HEK293 (cell line): Measurements from ENCODE around the gene DDX23.

Experiments
- CTCF ChIA-PET: fragments of 350-600 bp; formaldehyde crosslinking; extraction: SDS; loops from one replicate; lab custom pipeline; 2021; ENCODE audit warnings: antibody characterized with exemption; lab: Yijun Ruan, JAX
- POLR2A ChIA-PET: fragments of 300-600 bp; formaldehyde crosslinking; extraction: SDS; loops from one replicate; lab custom pipeline; 2020; ENCODE audit warnings: antibody characterized with exemption, inconsistent platforms; lab: Yijun Ruan, JAX
- H3K27ac ChIP-seq: fragments of 200-500 bp; sonication (Bioruptor generic); 2 replicates; pipeline ENCODE4 v1.5.1; 2014; ENCODE audit warnings: low read depth, low read length, control low read depth, inconsistent platforms; ENCODE audit errors: extremely low read depth
- H3K36me3 ChIP-seq, 2 experiments: fragments of 200-500 bp in 1 of 2; sonication (Bioruptor generic) in 1 of 2; 1 replicate in 1 of 2; 2 replicates in 1 of 2; pipeline ENCODE4 v1.5.1; 2014 to 2017; ENCODE audit warnings: inconsistent platforms in 2 of 2, low read length in 2 of 2; ENCODE audit not compliant: control insufficient read depth in 2 of 2, insufficient read depth in 1 of 2
- H3K4me1 ChIP-seq: fragments of 200-500 bp; sonication (Bioruptor generic); 2 replicates; pipeline ENCODE4 v1.5.1; 2014; ENCODE audit warnings: mild to moderate bottlenecking, low read length, inconsistent platforms; ENCODE audit not compliant: control insufficient read depth, insufficient read depth
- H3K4me3 ChIP-seq: 2 replicates; pipeline ENCODE4 v1.5.1; 2011; ENCODE audit warnings: low read depth, mild to moderate bottlenecking, control low read depth, low read length, moderate library complexity
- H3K9me3 ChIP-seq: fragments of 200-500 bp; sonication (Bioruptor generic); 2 replicates; pipeline ENCODE4 v1.5.1; 2014; ENCODE audit warnings: low read depth, low read length, inconsistent platforms; ENCODE audit not compliant: control insufficient read depth, insufficient read depth
- GLI4 ChIP-seq: fragments of 450-650 bp; formaldehyde crosslinking; IDR thresholded peaks from 2 replicates; pipeline ENCODE4 v1.5.1; 2016; ENCODE audit warnings: missing biosample characterization, missing genetic modification characterization
- HOXC10 ChIP-seq: sonication (generic); formaldehyde crosslinking; IDR thresholded peaks from 2 replicates; pipeline ENCODE4 v1.8.1; 2023; ENCODE audit warnings: mild to moderate bottlenecking, missing genetic modification reagents
- MZF1 ChIP-seq: fragments of 450-650 bp; formaldehyde crosslinking; IDR thresholded peaks from 2 replicates; pipeline ENCODE4 v1.5.1; 2017; ENCODE audit warnings: missing biosample characterization, missing genetic modification characterization, borderline replicate concordance
- OVOL3 ChIP-seq: fragments of 450-650 bp; formaldehyde crosslinking; IDR thresholded peaks from 2 replicates; pipeline ENCODE4 v1.5.1; 2016; ENCODE audit warnings: missing biosample characterization, missing genetic modification characterization
- RBAK ChIP-seq: fragments of 450-650 bp; formaldehyde crosslinking; IDR thresholded peaks from 2 replicates; pipeline ENCODE4 v1.5.1; 2016; ENCODE audit warnings: missing biosample characterization, missing genetic modification characterization
- SP7 ChIP-seq: fragments of 450-650 bp; formaldehyde crosslinking; IDR thresholded peaks from 2 replicates; pipeline ENCODE4 v1.5.1; 2016; ENCODE audit warnings: missing biosample characterization, missing genetic modification characterization
- ZBTB1 ChIP-seq: fragments of 450-650 bp; formaldehyde crosslinking; IDR thresholded peaks from 2 replicates; pipeline ENCODE4 v1.5.1; 2016; ENCODE audit warnings: missing biosample characterization, missing genetic modification characterization
- ZBTB8A ChIP-seq: fragments of 450-650 bp; formaldehyde crosslinking; IDR thresholded peaks from 2 replicates; pipeline ENCODE4 v1.5.1; 2016; ENCODE audit warnings: missing biosample characterization, missing genetic modification characterization
- ZFP3 ChIP-seq: fragments of 450-650 bp; formaldehyde crosslinking; IDR thresholded peaks from 2 replicates; pipeline ENCODE4 v1.5.1; 2016; ENCODE audit warnings: low read depth, missing biosample characterization, missing genetic modification characterization
- ZFP37 ChIP-seq: fragments of 450-650 bp; formaldehyde crosslinking; IDR thresholded peaks from 2 replicates; pipeline ENCODE4 v1.5.1; 2016; ENCODE audit warnings: missing biosample characterization, missing genetic modification characterization
- ZIC2 ChIP-seq: fragments of 450-650 bp; formaldehyde crosslinking; IDR thresholded peaks from 2 replicates; pipeline ENCODE4 v1.5.1; 2016; ENCODE audit warnings: missing biosample characterization, missing genetic modification characterization
- ZNF146 ChIP-seq: fragments of 450-650 bp; formaldehyde crosslinking; IDR thresholded peaks from 2 replicates; pipeline ENCODE4 v1.5.1; 2016; ENCODE audit warnings: missing biosample characterization, missing genetic modification characterization
- ZNF155 ChIP-seq: fragments of 450-650 bp; formaldehyde crosslinking; IDR thresholded peaks from 2 replicates; pipeline ENCODE4 v1.5.1; 2016; ENCODE audit warnings: missing biosample characterization, missing genetic modification characterization
- ZNF157 ChIP-seq: fragments of 450-650 bp; formaldehyde crosslinking; IDR thresholded peaks from 2 replicates; pipeline ENCODE4 v1.5.1; 2016; ENCODE audit warnings: missing biosample characterization, missing genetic modification characterization
- ZNF174 ChIP-seq: fragments of 450-650 bp; formaldehyde crosslinking; IDR thresholded peaks from 2 replicates; pipeline ENCODE4 v1.5.0; 2017; ENCODE audit warnings: missing biosample characterization, mild to moderate bottlenecking, missing genetic modification characterization
- ZNF202 ChIP-seq: fragments of 450-650 bp; formaldehyde crosslinking; IDR thresholded peaks from 2 replicates; pipeline ENCODE4 v1.5.1; 2016; ENCODE audit warnings: missing biosample characterization, missing genetic modification characterization, borderline replicate concordance
- ZNF223 ChIP-seq: fragments of 450-650 bp; formaldehyde crosslinking; IDR thresholded peaks from 2 replicates; pipeline ENCODE4 v1.5.1; 2016; ENCODE audit warnings: missing biosample characterization, missing genetic modification characterization
- ZNF23 ChIP-seq: fragments of 450-650 bp; formaldehyde crosslinking; IDR thresholded peaks from 2 replicates; pipeline ENCODE4 v1.5.1; 2016; ENCODE audit warnings: missing biosample characterization, missing genetic modification characterization, borderline replicate concordance
- ZNF24 ChIP-seq: fragments of 450-650 bp; formaldehyde crosslinking; IDR thresholded peaks from 2 replicates; pipeline ENCODE4 v1.5.1; 2016; ENCODE audit warnings: missing biosample characterization, missing genetic modification characterization
- ZNF350 ChIP-seq: fragments of 450-650 bp; formaldehyde crosslinking; IDR thresholded peaks from 2 replicates; pipeline ENCODE4 v1.5.0; 2017; ENCODE audit warnings: missing biosample characterization, mild to moderate bottlenecking, missing genetic modification characterization
- ZNF354C ChIP-seq: fragments of 450-650 bp; formaldehyde crosslinking; IDR thresholded peaks from 2 replicates; pipeline ENCODE4 v1.5.1; 2016; ENCODE audit warnings: missing biosample characterization, missing genetic modification characterization, low read depth, borderline replicate concordance
- ZNF391 ChIP-seq: fragments of 450-650 bp; formaldehyde crosslinking; IDR thresholded peaks from 2 replicates; pipeline ENCODE4 v1.5.1; 2016; ENCODE audit warnings: low read depth, missing biosample characterization, missing genetic modification characterization, borderline replicate concordance
- ZNF426 ChIP-seq: fragments of 450-650 bp; formaldehyde crosslinking; IDR thresholded peaks from 2 replicates; pipeline ENCODE4 v1.5.1; 2017; ENCODE audit warnings: missing biosample characterization, missing genetic modification characterization, mild to moderate bottlenecking, inconsistent platforms, moderate library complexity
- ZNF514 ChIP-seq: fragments of 450-650 bp; formaldehyde crosslinking; IDR thresholded peaks from 2 replicates; pipeline ENCODE4 v1.5.1; 2016; ENCODE audit warnings: missing biosample characterization, missing genetic modification characterization
- ZNF585B ChIP-seq: fragments of 450-650 bp; formaldehyde crosslinking; IDR thresholded peaks from 2 replicates; pipeline ENCODE4 v1.5.1; 2016; ENCODE audit warnings: missing biosample characterization, missing genetic modification characterization
- ZNF596 ChIP-seq: fragments of 450-650 bp; IDR thresholded peaks from 2 replicates; pipeline ENCODE4 v1.5.0; 2018; ENCODE audit warnings: missing biosample characterization, mild to moderate bottlenecking, missing genetic modification characterization, moderate library complexity
- ZNF621 ChIP-seq: fragments of 450-650 bp; formaldehyde crosslinking; IDR thresholded peaks from 2 replicates; pipeline ENCODE4 v1.5.1; 2017; ENCODE audit warnings: missing biosample characterization, missing genetic modification characterization
- ZNF629 ChIP-seq: fragments of 450-650 bp; formaldehyde crosslinking; IDR thresholded peaks from 2 replicates; pipeline ENCODE4 v1.5.1; 2017; ENCODE audit warnings: missing biosample characterization, missing genetic modification characterization
- ZNF777 ChIP-seq: fragments of 450-650 bp; formaldehyde crosslinking; IDR thresholded peaks from 2 replicates; pipeline ENCODE4 v1.5.1; 2017; ENCODE audit warnings: missing biosample characterization, missing genetic modification characterization, borderline replicate concordance
- TF ChIP-seq, protein P1 (sequence below): fragments of 450-650 bp; formaldehyde crosslinking; IDR thresholded peaks from 2 replicates; pipeline ENCODE4 v1.5.1; 2016; ENCODE audit warnings: missing biosample characterization, missing genetic modification characterization
- TF ChIP-seq, protein P2 (sequence below): fragments of 450-650 bp; formaldehyde crosslinking; conservative IDR thresholded peaks from 2 replicates; pipeline ENCODE4 v1.5.1; 2016; ENCODE audit warnings: low read depth, missing biosample characterization, missing genetic modification characterization

The DDX23 gene

DNA sequence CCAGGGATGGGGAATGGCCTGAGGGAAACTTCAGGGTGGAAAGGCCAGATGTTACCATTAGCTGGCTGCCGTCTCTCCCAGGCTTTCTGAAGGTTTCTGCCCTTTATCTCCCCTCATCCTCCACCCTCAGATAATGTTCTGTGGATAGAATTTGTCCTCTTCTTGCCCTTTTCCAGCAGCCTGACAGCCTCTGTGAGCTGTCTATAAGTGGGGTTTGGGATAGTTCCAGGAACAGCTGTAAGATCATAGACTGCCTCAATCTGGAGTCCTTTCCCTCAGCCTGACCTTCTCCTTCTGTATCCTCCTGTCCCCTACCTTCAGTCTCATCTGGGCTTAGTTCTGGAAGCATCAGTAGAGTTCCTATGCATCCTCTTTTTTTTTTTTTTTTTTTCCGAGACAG lies 16.5 kb upstream of the DDX23 start:
- no peak overlapping the region for H3K27ac ChIP-seq
- TF ChIP-seq SP7 (no peak), GLI4 (tag by site-specific recombination) (no peak), ZNF24 (tag by site-specific recombination) (no peak), ZNF777 (tag by site-specific recombination) (no peak), ZIC2 (no peak), ZNF621 (tag by site-specific recombination) (no peak), ZNF514 (tag by site-specific recombination) (no peak), ZNF174 (no peak)
- peaks cover 6% of the 10 kb centered on the region for H3K4me1 ChIP-seq
- CTCF ChIA-PET: interaction anchor here (0.6 to 9.2 kb wide), 6 partner anchors 12 to 120 kb away, joined by 3 to 84 read pairs (median 6); partner anchors contain the start of gene DDX23
- no peak overlapping the region for H3K4me3 ChIP-seq
- no peaks in the 10 kb centered on the region for H3K9me3 ChIP-seq
- no peaks in the 10 kb centered on the region for H3K36me3 ChIP-seq
- POLR2A ChIA-PET: interaction anchor here (0.7 to 1.3 kb wide), 5 partner anchors 12 to 130 kb away, joined by 3 to 8 read pairs (median 3); partner anchors contain the start of gene ARF3

DNA sequence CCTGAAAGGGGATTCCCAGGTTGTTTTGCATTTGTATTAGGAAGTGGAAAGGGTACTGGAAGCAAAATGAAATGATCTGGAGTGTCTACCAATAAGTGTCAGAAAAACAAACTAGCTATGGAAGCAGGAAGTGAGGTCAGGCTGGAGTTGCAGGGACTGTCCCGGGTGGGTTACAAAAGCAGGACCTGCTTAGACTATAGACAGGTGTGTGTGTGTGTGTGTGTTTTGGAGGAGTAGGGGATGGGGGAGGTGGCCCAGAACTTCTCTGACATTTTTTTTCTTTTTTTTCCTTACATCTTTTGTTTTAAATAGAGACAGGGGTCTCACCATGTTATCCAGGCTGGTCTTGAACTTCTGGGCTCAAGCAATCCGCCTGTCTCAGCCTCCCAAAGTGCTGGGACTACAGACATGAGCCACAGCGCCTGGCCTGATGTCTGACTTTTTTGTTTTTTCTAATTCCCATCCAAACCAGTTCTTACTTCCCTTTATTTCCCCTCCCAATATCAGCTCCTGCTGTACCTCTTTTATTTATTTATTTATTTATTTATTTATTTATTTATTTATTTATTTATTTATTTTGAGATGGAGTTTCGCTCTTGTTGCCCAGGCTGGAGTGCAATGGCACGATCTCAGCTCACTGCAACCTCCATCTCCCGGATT lies 14.2 kb upstream of the DDX23 start:
- H3K4me1 ChIP-seq: peaks cover 6% of the 10 kb centered on the region
- POLR2A ChIA-PET: interaction anchor here (0.6 to 2.4 kb wide), 14 partner anchors 9 to 481 kb away, joined by 3 to 27 read pairs (median 4); partner anchors contain the start of genes ARF3, DDX23, DNAJC22 and WNT1
- peaks cover 0 to 10% of the 10 kb centered on the region in 2 experiments; a peak in 1 of 3 replicates for H3K36me3 ChIP-seq
- H3K9me3 ChIP-seq: no peaks in the 10 kb centered on the region
- CTCF ChIA-PET: interaction anchor here (0.9 to 9.2 kb wide), 7 partner anchors 9 to 122 kb away, joined by 3 to 84 read pairs (median 8); partner anchors contain the start of gene DDX23
- H3K4me3 ChIP-seq: no peak overlapping the region
- no peak overlapping the region for H3K27ac ChIP-seq
- peak; percentile 73 for TF ChIP-seq MZF1 (tag by site-specific recombination)
- TF ChIP-seq RBAK (tag by site-specific recombination): peak; percentile 84
- TF ChIP-seq, protein P1, sequence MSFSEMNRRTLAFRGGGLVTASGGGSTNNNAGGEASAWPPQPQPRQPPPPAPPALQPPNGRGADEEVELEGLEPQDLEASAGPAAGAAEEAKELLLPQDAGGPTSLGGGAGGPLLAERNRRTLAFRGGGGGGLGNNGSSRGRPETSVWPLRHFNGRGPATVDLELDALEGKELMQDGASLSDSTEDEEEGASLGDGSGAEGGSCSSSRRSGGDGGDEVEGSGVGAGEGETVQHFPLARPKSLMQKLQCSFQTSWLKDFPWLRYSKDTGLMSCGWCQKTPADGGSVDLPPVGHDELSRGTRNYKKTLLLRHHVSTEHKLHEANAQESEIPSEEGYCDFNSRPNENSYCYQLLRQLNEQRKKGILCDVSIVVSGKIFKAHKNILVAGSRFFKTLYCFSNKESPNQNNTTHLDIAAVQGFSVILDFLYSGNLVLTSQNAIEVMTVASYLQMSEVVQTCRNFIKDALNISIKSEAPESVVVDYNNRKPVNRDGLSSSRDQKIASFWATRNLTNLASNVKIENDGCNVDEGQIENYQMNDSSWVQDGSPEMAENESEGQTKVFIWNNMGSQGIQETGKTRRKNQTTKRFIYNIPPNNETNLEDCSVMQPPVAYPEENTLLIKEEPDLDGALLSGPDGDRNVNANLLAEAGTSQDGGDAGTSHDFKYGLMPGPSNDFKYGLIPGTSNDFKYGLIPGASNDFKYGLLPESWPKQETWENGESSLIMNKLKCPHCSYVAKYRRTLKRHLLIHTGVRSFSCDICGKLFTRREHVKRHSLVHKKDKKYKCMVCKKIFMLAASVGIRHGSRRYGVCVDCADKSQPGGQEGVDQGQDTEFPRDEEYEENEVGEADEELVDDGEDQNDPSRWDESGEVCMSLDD (tag by site-specific recombination): no peak
- TF ChIP-seq ZNF596 (tag by site-specific recombination): no peak
- TF ChIP-seq ZBTB8A (tag by site-specific recombination): peak; percentile 94
- peak; percentile 62; the same call in 1 of the 2 replicates for TF ChIP-seq ZNF146 (tag by site-specific recombination)
- TF ChIP-seq ZNF391 (tag by site-specific recombination): peak; percentile 25; the same call in 1 of the 2 replicates
- peak; percentile 99 for TF ChIP-seq ZNF202
- TF ChIP-seq ZNF155 (tag by site-specific recombination): 0 out of 2 replicates have a peak, but pooled peaks have one; percentile 89
- TF ChIP-seq ZNF585B (tag by site-specific recombination): no peak
- no peak for TF ChIP-seq HOXC10
- peak; percentile 84; the same call in 1 of the 2 replicates for TF ChIP-seq OVOL3 (tag by site-specific recombination)
- TF ChIP-seq ZFP3 (tag by site-specific recombination): peak; percentile 67
- TF ChIP-seq ZNF426 (tag by site-specific recombination): peak; percentile 100
- 0 out of 2 replicates have a peak, but pooled peaks have one; percentile 17 for TF ChIP-seq ZNF23 (tag by site-specific recombination)
- no peak for TF ChIP-seq ZNF350 (tag by site-specific recombination)
- TF ChIP-seq ZBTB1: peak; percentile 93
- no peak for TF ChIP-seq ZNF157 (tag by site-specific recombination)
- TF ChIP-seq ZNF629 (tag by site-specific recombination): peak; percentile 87
- TF ChIP-seq ZFP37 (tag by site-specific recombination): peak; percentile 96
- TF ChIP-seq ZNF223 (tag by site-specific recombination): peak; percentile 91
- TF ChIP-seq ZNF354C (tag by site-specific recombination): peak; percentile 98
- TF ChIP-seq, protein P2, sequence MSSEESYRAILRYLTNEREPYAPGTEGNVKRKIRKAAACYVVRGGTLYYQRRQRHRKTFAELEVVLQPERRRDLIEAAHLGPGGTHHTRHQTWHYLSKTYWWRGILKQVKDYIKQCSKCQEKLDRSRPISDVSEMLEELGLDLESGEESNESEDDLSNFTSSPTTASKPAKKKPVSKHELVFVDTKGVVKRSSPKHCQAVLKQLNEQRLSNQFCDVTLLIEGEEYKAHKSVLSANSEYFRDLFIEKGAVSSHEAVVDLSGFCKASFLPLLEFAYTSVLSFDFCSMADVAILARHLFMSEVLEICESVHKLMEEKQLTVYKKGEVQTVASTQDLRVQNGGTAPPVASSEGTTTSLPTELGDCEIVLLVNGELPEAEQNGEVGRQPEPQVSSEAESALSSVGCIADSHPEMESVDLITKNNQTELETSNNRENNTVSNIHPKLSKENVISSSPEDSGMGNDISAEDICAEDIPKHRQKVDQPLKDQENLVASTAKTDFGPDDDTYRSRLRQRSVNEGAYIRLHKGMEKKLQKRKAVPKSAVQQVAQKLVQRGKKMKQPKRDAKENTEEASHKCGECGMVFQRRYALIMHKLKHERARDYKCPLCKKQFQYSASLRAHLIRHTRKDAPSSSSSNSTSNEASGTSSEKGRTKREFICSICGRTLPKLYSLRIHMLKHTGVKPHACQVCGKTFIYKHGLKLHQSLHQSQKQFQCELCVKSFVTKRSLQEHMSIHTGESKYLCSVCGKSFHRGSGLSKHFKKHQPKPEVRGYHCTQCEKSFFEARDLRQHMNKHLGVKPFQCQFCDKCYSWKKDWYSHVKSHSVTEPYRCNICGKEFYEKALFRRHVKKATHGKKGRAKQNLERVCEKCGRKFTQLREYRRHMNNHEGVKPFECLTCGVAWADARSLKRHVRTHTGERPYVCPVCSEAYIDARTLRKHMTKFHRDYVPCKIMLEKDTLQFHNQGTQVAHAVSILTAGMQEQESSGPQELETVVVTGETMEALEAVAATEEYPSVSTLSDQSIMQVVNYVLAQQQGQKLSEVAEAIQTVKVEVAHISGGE: peak; percentile 90
